ENCODE measurements around the gene C19orf73.

DNA sequence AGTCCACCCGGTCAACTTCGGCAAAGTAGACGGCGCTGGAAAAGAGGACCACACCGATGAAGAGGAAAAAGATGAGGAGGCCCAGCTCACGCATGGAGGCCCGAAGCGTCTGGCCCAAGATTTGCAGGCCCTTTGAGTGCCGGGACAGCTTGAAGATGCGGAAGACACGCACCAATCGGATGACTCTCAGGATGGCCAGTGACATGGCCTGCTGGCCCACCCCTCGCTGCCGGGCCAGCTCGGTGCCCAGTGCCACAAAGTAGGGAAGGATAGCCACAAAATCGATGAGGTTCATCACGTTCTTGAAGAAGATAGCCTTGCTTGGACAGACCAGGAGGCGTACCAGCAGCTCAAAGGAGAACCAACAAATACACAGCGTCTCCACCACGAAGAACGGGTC lies 48.5 kb downstream of the C19orf73 start:
- TF ChIP-seq POLR2A (IDR thresholded peaks at IDR 0.05; ENCODE audit: low read length) (no peak), GATA1 (IDR thresholded peaks at IDR 0.05; ENCODE audit: low read depth, low read length) (no peak)
